GM23248 (cell line): Measurements from ENCODE around the gene PDGFB. TPM values are rescaled to one million over a fixed set of nuclear protein-coding genes. Genes with fewer than 3 reads are reported as not detected.

ENCODE experiments used
- DNase-seq: peaks from one replicate; pipeline ENCODE4 v3.0.0-alpha.2; 2015
- H2AFZ ChIP-seq: fragments of 200-600 bp; sonication (generic); 2 replicates; pipeline ENCODE4 v1.6.1; 2016; ENCODE audit warnings: antibody characterized with exemption
- H3F3A ChIP-seq: fragments of 200-600 bp; sonication (generic); 2 replicates; pipeline ENCODE4 v1.6.1; 2016; ENCODE audit warnings: mild to moderate bottlenecking, antibody characterized with exemption, mixed run types; ENCODE audit not compliant: insufficient read depth
- H3K27ac ChIP-seq: fragments of 200-600 bp; sonication (generic); 2 replicates; pipeline ENCODE4 v1.5.1; 2016; ENCODE audit warnings: mild to moderate bottlenecking
- H3K27me3 ChIP-seq: fragments of 200-600 bp; sonication (generic); replicated peaks from 2 replicates; pipeline ENCODE4 v1.6.1; 2016; ENCODE audit warnings: mild to moderate bottlenecking; ENCODE audit not compliant: insufficient read depth
- H3K36me3 ChIP-seq: fragments of 200-600 bp; sonication (generic); 2 replicates; pipeline ENCODE4 v1.6.1; 2016; ENCODE audit warnings: low read depth, mild to moderate bottlenecking
- H3K4me1 ChIP-seq: fragments of 200-600 bp; sonication (generic); 2 replicates; pipeline ENCODE4 v1.6.1; 2016; ENCODE audit warnings: mild to moderate bottlenecking; ENCODE audit not compliant: insufficient read depth
- H3K4me2 ChIP-seq: fragments of 200-600 bp; sonication (generic); one replicate; pipeline ENCODE4 v1.6.1; 2016; ENCODE audit warnings: mild to moderate bottlenecking; ENCODE audit not compliant: unreplicated experiment
- H3K4me3 ChIP-seq: fragments of 200-600 bp; sonication (generic); 2 replicates; pipeline ENCODE4 v1.5.1; 2016; ENCODE audit warnings: mild to moderate bottlenecking
- H3K79me2 ChIP-seq: fragments of 200-600 bp; sonication (generic); 2 replicates; pipeline ENCODE4 v1.6.1; 2016; ENCODE audit warnings: mild to moderate bottlenecking; ENCODE audit not compliant: insufficient read depth
- H3K9ac ChIP-seq: fragments of 200-600 bp; sonication (generic); 2 replicates; pipeline ENCODE4 v1.6.1; 2016; ENCODE audit warnings: mild to moderate bottlenecking
- H3K9me2 ChIP-seq: fragments of 200-600 bp; sonication (generic); 2 replicates; pipeline ENCODE4 v1.6.1; 2016; ENCODE audit warnings: mixed run types, mild to moderate bottlenecking, moderate library complexity; ENCODE audit not compliant: insufficient read depth
- H3K9me3 ChIP-seq: fragments of 200-600 bp; sonication (generic); one replicate; pipeline ENCODE4 v1.6.1; 2017; ENCODE audit warnings: low read depth
- H4K20me1 ChIP-seq: fragments of 200-600 bp; sonication (generic); 2 replicates; pipeline ENCODE4 v1.6.0; 2016; ENCODE audit not compliant: insufficient read depth
- EZH2 ChIP-seq: fragments of 200-600 bp; sonication (generic); IDR thresholded peaks from 2 replicates; pipeline ENCODE4 v1.6.1; 2018; ENCODE audit warnings: antibody characterized with exemption, mild to moderate bottlenecking; ENCODE audit not compliant: insufficient read depth, poor library complexity, severe bottlenecking
- EZH2phosphoT487 ChIP-seq: fragments of 200-600 bp; sonication (generic); IDR thresholded peaks from 2 replicates; pipeline ENCODE4 v1.6.1; 2018; ENCODE audit warnings: antibody characterized with exemption, moderate library complexity, mild to moderate bottlenecking, low read depth; ENCODE audit not compliant: insufficient read depth
- WGBS, 2 experiments: methylation state at CpG; one replicate each; pipeline ENCODE4 v1.1.6; 2015 to 2017; ENCODE audit warnings: low lambda C conversion rate in 2 of 2, low coverage in 1 of 2; ENCODE audit errors: missing lambda C conversion rate in 2 of 2; 5-methylcytosine and 5-hydroxymethylcytosine counted together
- in situ Hi-C: fragments of 300-500 bp; cut with MboI; formaldehyde crosslinking; loops from 2 replicates; pipeline ENCODE4 v1.15.0; 2020
- polyA plus RNA-seq: library from polyadenylated mRNA; unstranded; fragments of >200 nt; fragmentation: Nextera tagmentation; extraction: Ambion mirVana; gene quantifications from 2 replicates; pipeline ENCODE4 v1.2.1, GENCODE V29; 2016
- total RNA-seq: library from RNA; depleted of rRNA; stranded (reverse); fragments of >200 nt; shearing (Covaris generic); gene quantifications from 2 replicates; pipeline ENCODE4 v1.2.3, GENCODE V29; 2014

The PDGFB gene
- total and polyA plus RNA-seq, 2 experiments from 2014 or later, result 0.14 TPM; not detected in 1

- peaks cover under 1% of the 10 kb centered on the region; the same call in 1 of the 2 replicates for H3K27me3 ChIP-seq
- no peaks in the 10 kb centered on the region for H3K9me3 ChIP-seq
- H3K4me3 ChIP-seq, result no peak overlapping the region
- WGBS, 2 experiments, result 79 to 83% methylated on average over 21 to 22 of the region's 22 CpGs
- H3K4me1 ChIP-seq, result peaks cover 29% of the 10 kb centered on the region
- no peaks in the 10 kb centered on the region for H3F3A ChIP-seq
- TF ChIP-seq EZH2phosphoT487, result no peak
- no peak for TF ChIP-seq EZH2
- peak; percentile 38 for DNase-seq
- H3K9me2 ChIP-seq, result no peaks in the 10 kb centered on the region
- H2AFZ ChIP-seq, result no peak overlapping the region
- H3K79me2 ChIP-seq, result no peaks in the 10 kb centered on the region
- H3K36me3 ChIP-seq, result no peaks in the 10 kb centered on the region
- H3K27ac ChIP-seq, result no peak overlapping the region
- no peaks in the 10 kb centered on the region for H4K20me1 ChIP-seq
- no peak overlapping the region for H3K4me2 ChIP-seq
- in situ Hi-C loops, result no loop called here
- H3K9ac ChIP-seq, result no peak overlapping the region
Measured at GRCh38 chr22:39251762-39252460, 7.1 kb upstream of the PDGFB start.

- Histone ChIP-seq H3K27ac (no peak overlapping the region), H3K36me3 (no peaks in the 10 kb centered on the region), H2AFZ (no peak overlapping the region), H3K4me2 (no peak overlapping the region), H3K4me1 (peaks cover 29% of the 10 kb centered on the region), H3K9me2 (no peaks in the 10 kb centered on the region), H3F3A (no peaks in the 10 kb centered on the region), H4K20me1 (no peaks in the 10 kb centered on the region), H3K79me2 (no peaks in the 10 kb centered on the region), H3K27me3 (peaks cover 11% of the 10 kb centered on the region), H3K9me3 (no peaks in the 10 kb centered on the region), H3K4me3 (no peak overlapping the region), H3K9ac (no peak overlapping the region)
- no peak for DNase-seq
- 95 to 98% methylated on average over 5 of the region's 5 CpGs for WGBS, 2 experiments
- no peak for TF ChIP-seq EZH2
- no peak for TF ChIP-seq EZH2phosphoT487
- in situ Hi-C loops, result no loop called here
Measured at GRCh38 chr22:39250838-39251237, 6.1 kb upstream of the PDGFB start.

- in situ Hi-C loops, result no loop called here
- H2AFZ ChIP-seq, result no peak overlapping the region
Measured at GRCh38 chr22:39250131-39250530, 5.3 kb upstream of the PDGFB start.

GRCh38 chr22:39249086-39249704 lies 4.4 kb upstream of the PDGFB start:
- Histone ChIP-seq H3K27me3 (peaks cover 22% of the 10 kb centered on the region), H3K27ac (no peak overlapping the region), H3F3A (no peaks in the 10 kb centered on the region), H3K9ac (no peak overlapping the region), H3K4me3 (no peak overlapping the region), H3K4me2 (no peak overlapping the region), H4K20me1 (no peaks in the 10 kb centered on the region), H3K36me3 (no peaks in the 10 kb centered on the region), H2AFZ (no peak overlapping the region), H3K79me2 (no peaks in the 10 kb centered on the region), H3K4me1 (peaks cover 17% of the 10 kb centered on the region), H3K9me3 (no peaks in the 10 kb centered on the region), H3K9me2 (no peaks in the 10 kb centered on the region)
- TF ChIP-seq EZH2 (no peak), EZH2phosphoT487 (no peak)
- in situ Hi-C loops, result no loop called here
- no peak for DNase-seq
- 96 to 97% methylated on average over 12 of the region's 12 CpGs for WGBS, 2 experiments

More at GRCh38 chr22:39250131-39250530, 5.3 kb upstream of the PDGFB start:
- no peaks in the 10 kb centered on the region for H3K36me3 ChIP-seq
- no peaks in the 10 kb centered on the region for H4K20me1 ChIP-seq
- peaks cover 16% of the 10 kb centered on the region for H3K27me3 ChIP-seq
- no peaks in the 10 kb centered on the region for H3K9me3 ChIP-seq
- H3K27ac ChIP-seq, result no peak overlapping the region
- H3K9me2 ChIP-seq, result no peaks in the 10 kb centered on the region
- H3K79me2 ChIP-seq, result no peaks in the 10 kb centered on the region
- peaks cover 26% of the 10 kb centered on the region for H3K4me1 ChIP-seq
- WGBS, 2 experiments, result 76% methylated on average over 6 to 7 of the region's 8 CpGs
- H3K9ac ChIP-seq, result no peak overlapping the region
- TF ChIP-seq EZH2, result no peak
- TF ChIP-seq EZH2phosphoT487, result no peak
- H3K4me2 ChIP-seq, result no peak overlapping the region
- H3F3A ChIP-seq, result no peaks in the 10 kb centered on the region
- H3K4me3 ChIP-seq, result no peak overlapping the region
- no peak for DNase-seq
